Esophagus squamous epithelium (tissue), 5 donors: ENCODE data around the gene ZFYVE28. TPM values are rescaled to one million over a fixed set of nuclear protein-coding genes. Genes with fewer than 3 reads are reported as not detected.

Source experiments
- DNase-seq: peaks from one replicate; lab custom pipeline; 2025; lab: John Stamatoyannopoulos, UW
- H3K27ac ChIP-seq, 4 donors: fragments of 200-600 bp; sonication (generic); one replicate each; pipeline ENCODE4 v1.5.1; 2016 to 2019; ENCODE audit warnings: mild to moderate bottlenecking in 1 of 4
- H3K27me3 ChIP-seq, 4 donors: fragments of 200-600 bp; sonication (generic); 1 replicate in 3 of 4; 2 replicates in 1 of 4; pipeline versions ENCODE4 v1.5.1 to v1.6.0; 2017 to 2021; ENCODE audit warnings: antibody characterized with exemption in 1 of 4
- H3K36me3 ChIP-seq, 3 donors: fragments of 200-600 bp; sonication (generic); one replicate each; pipeline ENCODE4 v1.5.1; 2016 to 2019
- H3K4me1 ChIP-seq, 3 donors: fragments of 200-600 bp; sonication (generic); one replicate each; pipeline ENCODE4 v1.5.1; 2017 to 2019
- H3K4me3 ChIP-seq, 4 donors: fragments of 200-600 bp; sonication (generic); 1 replicate in 3 of 4; 2 replicates in 1 of 4; pipeline ENCODE4 v1.5.1; 2016 to 2019; ENCODE audit warnings: mild to moderate bottlenecking in 2 of 4, moderate library complexity in 1 of 4
- H3K9me3 ChIP-seq, 3 donors: fragments of 200-600 bp; sonication (generic); one replicate each; pipeline ENCODE4 v1.5.1; 2016 to 2019
- CTCF ChIP-seq, 6 experiments: fragments of 450-650 bp in 4 of 6; fragments of 200-600 bp in 2 of 6; sonication (generic) in 2 of 6; IDR thresholded peaks; one replicate each; pipeline ENCODE4 v1.5.1; 2016 to 2019; ENCODE audit warnings: antibody characterized with exemption in 6 of 6, mild to moderate bottlenecking in 4 of 6, moderate library complexity in 4 of 6
- POLR2A ChIP-seq, 4 donors: fragments of 450-650 bp; IDR thresholded peaks; one replicate each; pipeline ENCODE4 v1.6.1; 2017; ENCODE audit warnings: antibody characterized with exemption in 4 of 4, mild to moderate bottlenecking in 4 of 4, moderate library complexity in 3 of 4
- WGBS, 2 donors: methylation state at CpG; one replicate each; pipeline ENCODE4 v1.1.5; 2018; 5-methylcytosine and 5-hydroxymethylcytosine counted together
- intact Hi-C: fragments of 100-400 bp; cut with DNase I; formaldehyde crosslinking; loops from one replicate; pipeline ENCODE4 v1.15.0; 2022
- total RNA-seq, 4 donors: library from RNA; depleted of rRNA; stranded (reverse); fragments of >200 nt; gene quantifications; one replicate each; pipeline ENCODE4 v1.1.0, GENCODE V29; 2016
- donor health status: DM: yes; HTN: yes; CAD: no.

Gene ZFYVE28
- total RNA-seq, 4 donors from 2014 or later = 5.1 to 8.5 (median 8.2) TPM

- peaks cover 0 to 6% (median 0%) of the 10 kb centered on the region in 3 donors for H3K4me1 ChIP-seq
- no peaks in the 10 kb centered on the region for H3K9me3 ChIP-seq
- no peak for DNase-seq
- H3K4me3 ChIP-seq = no peak overlapping the region
- no peak for TF ChIP-seq POLR2A (IDR thresholded peaks at IDR 0.05)
- no peak for TF ChIP-seq CTCF (IDR thresholded peaks at IDR 0.05)
- H3K36me3 ChIP-seq = no peaks in the 10 kb centered on the region
- intact Hi-C loops = no loop called here
- no peak overlapping the region for H3K27ac ChIP-seq
- no peaks in the 10 kb centered on the region for H3K27me3 ChIP-seq
- 88 to 100% methylated on average over 3 to 15 of the region's 41 CpGs for WGBS, 2 donors
Measured at GRCh38 chr4:2304877-2305561, 113.4 kb downstream of the ZFYVE28 start.

GRCh38 chr4:2304321-2304876 is 114.0 kb downstream of the ZFYVE28 start:
- Histone ChIP-seq H3K27ac (no peak overlapping the region), H3K4me1 (peaks cover 0 to 6% (median 0%) of the 10 kb centered on the region in 3 donors), H3K4me3 (no peak overlapping the region), H3K36me3 (no peaks in the 10 kb centered on the region), H3K27me3 (no peaks in the 10 kb centered on the region), H3K9me3 (no peaks in the 10 kb centered on the region)
- intact Hi-C loops = no loop called here
- no peak for DNase-seq
- WGBS, 2 donors = 93% methylated on average over 6 to 9 of the region's 32 CpGs
- TF ChIP-seq POLR2A (IDR thresholded peaks at IDR 0.05) (no peak), CTCF (IDR thresholded peaks at IDR 0.05) (no peak)

GRCh38 chr4:2303686-2304320 is 114.6 kb downstream of the ZFYVE28 start:
- intact Hi-C loops = no loop called here
- Histone ChIP-seq H3K36me3 (no peaks in the 10 kb centered on the region), H3K27ac (no peak overlapping the region), H3K27me3 (no peaks in the 10 kb centered on the region), H3K4me1 (peaks cover 0 to 6% (median 0%) of the 10 kb centered on the region in 3 donors), H3K9me3 (no peaks in the 10 kb centered on the region), H3K4me3 (no peak overlapping the region)
- TF ChIP-seq CTCF (IDR thresholded peaks at IDR 0.05) (no peak), POLR2A (IDR thresholded peaks at IDR 0.05) (no peak)
- DNase-seq = no peak
- no CpG with 5 or more reads among the region's 31 CpGs for WGBS, 2 donors

- H3K4me1 ChIP-seq = peaks cover 0 to 6% (median 0%) of the 10 kb centered on the region in 3 donors
- no peak for TF ChIP-seq CTCF (IDR thresholded peaks at IDR 0.05)
- TF ChIP-seq POLR2A (IDR thresholded peaks at IDR 0.05) = no peak
- DNase-seq = no peak
- H3K9me3 ChIP-seq = no peaks in the 10 kb centered on the region
- no peak overlapping the region for H3K4me3 ChIP-seq
- no peaks in the 10 kb centered on the region for H3K36me3 ChIP-seq
- 93 to 94% methylated on average over 10 to 15 of the region's 19 CpGs for WGBS, 2 donors
- no peaks in the 10 kb centered on the region for H3K27me3 ChIP-seq
- no peak overlapping the region for H3K27ac ChIP-seq
- intact Hi-C loops = no loop called here
Measured at GRCh38 chr4:2303121-2303685, 115.2 kb downstream of the ZFYVE28 start.
